OCI-LY3 (cell line): ENCODE results near the gene RAB39A.
"Not testable (repeated sequence)": the region's sequence is repeated elsewhere in the genome, so short reads cannot be mapped to it uniquely, and the experiment has no call there.

ENCODE experiments used
- H2AFZ ChIP-seq: fragments of 200-600, 300-600 bp; shearing (Covaris generic); 2 replicates; pipeline ENCODE4 v1.6.0; 2014; ENCODE audit warnings: antibody characterized with exemption, low read depth, low read length
- H3K27ac ChIP-seq: fragments of 200-600, 300-600 bp; sonication (generic); 2 replicates; pipeline ENCODE4 v1.5.1; 2014; ENCODE audit warnings: mild to moderate bottlenecking, low read length, moderate library complexity, mixed read lengths
- H3K27me3 ChIP-seq: fragments of 200-600, 300-600 bp; sonication (generic); 2 replicates; pipeline ENCODE4 v1.6.1; 2014; ENCODE audit warnings: low read depth, low read length, mixed read lengths
- H3K36me3 ChIP-seq: fragments of 200-600, 300-600 bp; sonication (generic); replicated peaks from 2 replicates; pipeline ENCODE3; 2014; ENCODE audit warnings: low read depth, low read length, mixed read lengths
- H3K4me1 ChIP-seq: fragments of 300-600, 200-600 bp; sonication (generic); 2 replicates; pipeline ENCODE4 v1.6.1; 2014; ENCODE audit warnings: low read length, mixed read lengths
- H3K4me2 ChIP-seq: fragments of 200-600, 300-600 bp; sonication (generic); 2 replicates; pipeline ENCODE4 v1.6.1; 2014; ENCODE audit warnings: low read length, mixed read lengths
- H3K4me3 ChIP-seq: fragments of 300-600, 200-600 bp; sonication (generic); 2 replicates; pipeline ENCODE4 v1.5.1; 2014; ENCODE audit warnings: antibody characterized with exemption, mild to moderate bottlenecking, low read length, moderate library complexity
- H3K79me2 ChIP-seq: fragments of 300-600, 200-600 bp; shearing (Covaris generic); 2 replicates; pipeline ENCODE4 v1.6.1; 2014; ENCODE audit warnings: mild to moderate bottlenecking, low read length, mixed read lengths
- H3K9ac ChIP-seq: fragments of 300-600, 200-600 bp; shearing (Covaris generic); 2 replicates; pipeline ENCODE4 v1.6.0; 2014; ENCODE audit warnings: mild to moderate bottlenecking, low read length, moderate library complexity
- H3K9me3 ChIP-seq: fragments of 200-600, 300-600 bp; shearing (Covaris generic); 2 replicates; pipeline ENCODE4 v1.6.1; 2014; ENCODE audit warnings: low read length, mixed read lengths; ENCODE audit not compliant: insufficient read depth
- H4K20me1 ChIP-seq: fragments of 200-600, 300-600 bp; sonication (generic); 2 replicates; pipeline ENCODE4 v1.6.1; 2016; ENCODE audit warnings: low read length, mixed read lengths; ENCODE audit not compliant: insufficient read depth
- CTCF ChIP-seq: fragments of 200-600, 300-600 bp; sonication (generic); IDR thresholded peaks from 2 replicates; pipeline ENCODE4 v1.5.1; 2014; ENCODE audit warnings: antibody characterized with exemption, low read length, low read depth
- EZH2phosphoT487 ChIP-seq: fragments of 200-600 bp; shearing (Covaris generic); IDR thresholded peaks from 2 replicates; pipeline ENCODE4 v1.6.1; 2018; ENCODE audit warnings: antibody characterized with exemption, mixed run types, low read depth

The RAB39A gene

DNA sequence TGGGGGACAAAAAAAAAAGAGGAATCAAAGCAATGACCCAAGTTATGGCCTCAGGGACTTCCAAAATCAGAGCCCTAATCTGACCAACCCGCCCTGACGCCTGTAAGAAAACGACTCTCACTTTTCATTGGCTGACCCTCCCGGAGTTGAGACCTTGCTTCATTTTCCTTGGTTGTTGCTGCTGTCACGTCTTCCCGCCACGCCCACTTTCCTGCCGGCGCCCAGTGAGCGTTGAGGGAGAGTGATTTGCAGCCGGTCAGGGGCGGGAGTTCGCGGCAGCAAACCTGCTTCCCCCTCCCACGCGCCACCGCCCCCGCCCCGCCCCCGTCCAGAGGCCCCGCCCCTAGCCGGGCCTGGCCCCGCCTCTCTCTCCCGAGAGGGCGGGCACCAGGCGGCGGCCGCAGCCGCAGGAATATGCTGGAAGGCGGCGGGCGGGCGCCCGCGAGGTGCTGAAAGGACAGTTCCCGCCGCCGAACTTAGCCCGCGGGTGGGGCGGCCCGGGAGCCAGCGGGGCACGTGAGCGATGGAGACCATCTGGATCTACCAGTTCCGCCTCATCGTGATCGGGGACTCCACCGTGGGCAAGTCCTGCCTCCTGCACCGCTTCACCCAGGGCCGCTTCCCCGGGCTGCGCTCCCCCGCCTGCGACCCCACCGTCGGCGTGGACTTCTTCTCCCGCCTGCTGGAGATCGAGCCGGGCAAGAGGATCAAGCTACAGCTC is at the start of gene RAB39A:
RAB39A (plus strand) TSS at position 403 of the 721 bp plus-strand sequence; CDS start at position 524, 121 bp downstream.
- H3K9ac ChIP-seq: peak within 1 kb of the TSS; percentile 96
- peak within 1 kb of the TSS; percentile 88 for H3K4me2 ChIP-seq
- peak within 1 kb of the TSS; percentile 63 for H3K27ac ChIP-seq

DNA sequence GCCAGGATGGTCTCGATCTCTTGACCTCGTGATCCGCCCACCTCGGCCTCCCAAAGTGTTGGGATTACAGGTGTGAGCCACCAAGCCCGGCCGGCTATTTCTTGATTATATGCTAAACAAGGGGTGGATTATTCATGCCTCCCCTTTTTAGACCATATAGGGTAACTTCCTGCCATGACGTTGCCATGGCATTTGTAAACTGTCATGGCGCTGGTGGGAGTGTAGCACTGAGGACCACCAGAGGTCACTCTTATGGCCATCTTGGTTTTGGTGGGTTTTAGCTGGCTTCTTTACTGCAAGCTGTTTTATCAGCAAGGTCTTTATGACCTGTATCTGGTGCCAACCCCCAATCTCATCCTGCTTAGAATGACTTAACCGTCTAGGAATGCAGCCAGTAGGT is 46.8 kb upstream of the RAB39A start:
- not testable (repeated sequence) for H3K27ac ChIP-seq, H3K4me3 ChIP-seq, H3K4me1 ChIP-seq, H4K20me1 ChIP-seq, H3K27me3 ChIP-seq, H3K9ac ChIP-seq, H3K79me2 ChIP-seq, H3K4me2 ChIP-seq, H3K36me3 ChIP-seq, H3K9me3 ChIP-seq, H2AFZ ChIP-seq

More for the DNA sequence above, at the start of gene RAB39A:
- H3K4me3 ChIP-seq: peak within 1 kb of the TSS; percentile 98
- peaks cover 7% of the 10 kb centered on the region for H4K20me1 ChIP-seq
- H3K36me3 ChIP-seq: no peaks in the 10 kb centered on the region
- peak within 1 kb of the TSS; percentile 84 for H2AFZ ChIP-seq
- peaks cover 19% of the 10 kb centered on the region for H3K4me1 ChIP-seq
- H3K79me2 ChIP-seq: peaks cover 24% of the 10 kb centered on the region
- H3K9me3 ChIP-seq: no peaks in the 10 kb centered on the region
- H3K27me3 ChIP-seq: no peaks in the 10 kb centered on the region
- no peak for TF ChIP-seq EZH2phosphoT487
- TF ChIP-seq CTCF: no peak

DNA sequence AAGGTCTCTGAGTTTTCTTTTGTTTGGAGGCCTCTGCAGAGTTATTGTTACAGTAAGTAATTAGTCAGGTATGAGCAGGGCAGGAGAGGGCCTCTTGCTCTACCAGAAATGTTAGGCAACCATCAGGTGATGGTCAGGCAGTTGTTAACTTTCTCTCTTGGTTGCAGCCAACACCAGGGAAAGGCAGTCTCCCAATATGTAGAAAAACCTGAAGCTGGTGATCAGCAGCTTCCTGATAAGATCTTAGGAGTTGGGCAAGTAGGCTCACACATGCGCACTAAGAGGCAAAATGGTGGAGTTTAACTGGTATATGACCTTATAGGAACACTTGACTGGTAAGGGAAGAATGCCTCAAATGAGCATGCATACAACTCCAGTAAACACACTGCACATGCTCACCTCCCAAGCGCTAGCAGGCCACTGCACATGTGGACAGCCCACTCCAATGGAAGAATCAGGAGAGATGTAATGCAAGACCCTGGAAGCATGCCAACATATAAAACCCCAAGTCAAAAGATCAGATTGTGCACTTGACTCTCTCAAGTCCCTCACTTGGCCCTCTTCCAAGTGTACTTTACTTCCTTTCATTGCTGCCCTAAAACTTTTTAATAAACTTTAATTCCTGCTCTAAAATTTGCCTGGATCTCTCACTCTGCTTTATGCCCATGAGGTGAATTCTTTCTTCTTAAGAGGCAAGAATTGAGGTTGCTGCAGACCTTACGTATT is 46.0 kb upstream of the RAB39A start:
- H2AFZ ChIP-seq: no peak overlapping the region
- no peak overlapping the region for H3K4me3 ChIP-seq

GRCh38 chr11:107898270-107898669 is 30.0 kb upstream of the RAB39A start:
- H3K9ac ChIP-seq: no peak overlapping the region

More for the DNA sequence above, 46.0 kb upstream of the RAB39A start:
- H3K4me2 ChIP-seq: no peak overlapping the region
- TF ChIP-seq EZH2phosphoT487 (no peak), CTCF (no peak)
- H3K9me3 ChIP-seq: no peaks in the 10 kb centered on the region
- H4K20me1 ChIP-seq: no peaks in the 10 kb centered on the region
- H3K4me1 ChIP-seq: no peaks in the 10 kb centered on the region
- H3K27ac ChIP-seq: no peak overlapping the region
- H3K36me3 ChIP-seq: no peaks in the 10 kb centered on the region
- H3K79me2 ChIP-seq: no peaks in the 10 kb centered on the region
- no peak overlapping the region for H3K9ac ChIP-seq
- no peaks in the 10 kb centered on the region for H3K27me3 ChIP-seq

More at GRCh38 chr11:107898270-107898669, 30.0 kb upstream of the RAB39A start:
- no peaks in the 10 kb centered on the region for H3K36me3 ChIP-seq
- H4K20me1 ChIP-seq: no peaks in the 10 kb centered on the region
- H3K4me1 ChIP-seq: no peaks in the 10 kb centered on the region
- no peak overlapping the region for H2AFZ ChIP-seq
- no peaks in the 10 kb centered on the region for H3K9me3 ChIP-seq
- no peak overlapping the region for H3K4me3 ChIP-seq
- H3K79me2 ChIP-seq: no peaks in the 10 kb centered on the region
- TF ChIP-seq EZH2phosphoT487 (no peak), CTCF (peak; percentile 42)
- H3K27me3 ChIP-seq: no peaks in the 10 kb centered on the region
- no peak overlapping the region for H3K4me2 ChIP-seq
- no peak overlapping the region for H3K27ac ChIP-seq
